ENCODE measurements around the gene DPH7.
A peak's percentile ranks its signal among the peaks of the same experiment; 100 is the strongest.
"Not testable (repeated sequence)": the region's sequence is repeated elsewhere in the genome, so short reads cannot be mapped to it uniquely, and the experiment has no call there.

Gene DPH7

DNA sequence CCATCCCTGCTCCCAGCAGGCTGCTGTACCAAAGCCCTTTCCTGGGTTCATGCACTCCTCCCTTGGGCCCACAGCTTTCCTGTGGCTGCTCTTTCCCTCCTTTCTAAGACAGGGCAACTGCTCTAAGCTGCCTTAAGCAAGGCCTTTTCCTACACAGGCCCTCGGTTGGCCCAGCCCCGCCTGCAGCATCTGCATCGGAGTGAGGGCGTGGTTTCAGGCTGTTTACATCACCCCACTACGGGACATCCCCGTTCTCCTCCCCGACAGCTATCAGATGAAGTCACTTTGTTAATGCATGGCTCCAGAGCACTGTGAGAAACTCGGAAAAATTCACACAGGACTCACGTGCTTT, 3.4 kb downstream of the DPH7 start:
- Mint-ChIP-seq H3K27ac (peak overlapping the region; percentile 32 to 46), H3K9me3 (no peaks in the 10 kb centered on the region), H3K4me1 (peaks cover 47% of the 10 kb centered on the region), H3K27me3 (no peaks in the 10 kb centered on the region), H3K4me3 (no peak overlapping the region)
- ATAC-seq (no peak), DNase-seq (no peak)

DNA sequence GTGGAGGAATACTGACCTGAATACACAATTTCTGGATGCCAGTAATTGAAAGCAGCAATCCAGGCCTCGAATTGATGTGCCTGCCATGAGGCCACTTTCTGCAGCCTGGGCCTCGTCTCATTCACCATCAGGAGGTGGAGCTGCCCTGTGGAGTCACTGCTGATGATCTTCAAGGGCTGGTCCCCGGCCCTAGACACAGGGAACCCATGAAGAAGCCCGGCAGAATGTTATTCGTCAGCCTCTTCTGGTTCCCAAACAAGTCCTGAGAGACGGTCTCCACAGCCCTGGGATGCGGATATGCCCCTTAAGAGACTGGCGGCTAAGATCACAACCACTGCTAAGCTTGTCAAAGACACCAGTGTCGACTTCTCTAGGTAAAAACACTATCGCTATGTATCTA, 4.5 kb downstream of the DPH7 start:
- no peaks in the 10 kb centered on the region for H3K27me3 Mint-ChIP-seq
- H3K9me3 Mint-ChIP-seq, result no peaks in the 10 kb centered on the region
- peaks cover 41% of the 10 kb centered on the region for H3K4me1 Mint-ChIP-seq
- H3K27ac Mint-ChIP-seq, result no peak overlapping the region
- H3K4me3 Mint-ChIP-seq, result no peak overlapping the region
- DNase-seq, result no peak
- no peak for ATAC-seq

DNA sequence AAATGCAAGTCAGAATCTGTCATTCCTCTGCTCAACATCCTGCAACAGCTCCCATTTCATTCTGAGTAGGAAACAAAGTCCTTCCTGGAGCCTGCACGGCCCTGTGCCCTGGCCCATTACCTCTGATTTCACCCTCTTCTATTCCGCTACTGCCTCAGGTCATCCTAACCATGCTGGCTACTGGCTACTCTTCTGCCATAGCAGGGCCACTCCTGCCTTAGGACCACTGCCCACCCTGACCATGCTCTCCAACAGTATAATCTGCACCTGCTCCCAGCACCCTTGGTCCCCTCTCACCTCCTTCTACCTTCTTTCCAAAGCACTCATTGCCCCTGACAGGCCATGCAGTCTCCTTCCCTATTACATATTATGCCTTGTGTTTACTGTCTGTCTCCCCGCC, 8.2 kb downstream of the DPH7 start:
- ATAC-seq (no peak), DNase-seq (no peak)
- Mint-ChIP-seq H3K4me1 (peaks cover 10% of the 10 kb centered on the region), H3K27me3 (no peaks in the 10 kb centered on the region), H3K9me3 (no peaks in the 10 kb centered on the region), H3K4me3 (no peak overlapping the region), H3K27ac (no peak overlapping the region)

DNA sequence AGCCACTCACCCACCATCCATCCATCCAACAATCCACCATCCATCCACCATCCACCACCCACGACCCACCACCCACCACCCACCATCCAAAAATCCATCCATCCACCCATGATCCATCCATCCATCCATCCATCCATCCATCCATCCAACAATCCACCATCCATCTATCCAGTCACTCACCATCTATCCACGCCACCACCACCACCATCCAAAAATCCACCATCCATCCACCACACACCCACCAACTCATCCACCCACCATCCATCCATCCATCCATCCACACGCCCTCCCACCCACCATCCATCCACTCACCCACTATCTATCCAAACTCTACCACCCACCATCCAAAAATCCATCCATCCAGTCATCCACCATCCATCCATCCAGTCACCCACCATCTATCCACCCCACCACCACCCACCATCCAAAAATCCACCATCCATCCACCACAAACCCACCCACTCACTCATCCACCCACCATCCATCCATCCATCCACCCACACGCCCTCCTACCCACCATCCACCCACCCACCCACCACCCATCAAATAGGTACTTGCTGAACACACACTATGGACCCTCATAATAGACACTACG, 9.0 kb downstream of the DPH7 start:
- Mint-ChIP-seq H3K4me3 (no peak overlapping the region), H3K27ac (peak overlapping the region in 1 of 2 donors; percentile 80)

DNA sequence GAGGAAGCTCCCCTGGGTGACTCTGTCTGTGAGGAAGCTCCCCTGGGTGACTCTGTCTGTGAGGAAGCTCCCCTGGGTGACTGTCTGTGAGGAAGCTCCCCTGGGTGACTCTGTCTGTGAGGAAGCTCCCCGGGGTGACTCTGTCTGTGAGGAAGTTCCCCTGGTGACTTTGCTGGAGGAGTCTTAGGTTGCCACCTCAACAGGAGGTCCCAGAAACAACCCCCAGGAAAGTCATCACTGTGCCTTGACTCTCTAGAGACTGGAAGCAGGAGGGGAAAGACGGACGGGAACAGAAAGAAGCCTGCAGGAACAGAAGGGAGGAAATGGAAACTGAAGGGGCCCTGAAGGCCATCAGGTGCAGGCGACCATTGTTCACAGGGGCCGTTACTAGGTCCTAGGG, 10.3 kb downstream of the DPH7 start:
- not testable (repeated sequence) for H3K9me3 Mint-ChIP-seq, DNase-seq, H3K27me3 Mint-ChIP-seq, ATAC-seq, H3K4me1 Mint-ChIP-seq, H3K4me3 Mint-ChIP-seq
- H3K27ac Mint-ChIP-seq, result peak overlapping the region in 1 of 2 donors; percentile 89

More for the DNA sequence above, 9.0 kb downstream of the DPH7 start:
- ATAC-seq (no peak), DNase-seq (no peak)
- H3K4me1 Mint-ChIP-seq, result peaks cover 2% of the 10 kb centered on the region
- no peaks in the 10 kb centered on the region for H3K9me3 Mint-ChIP-seq
- no peaks in the 10 kb centered on the region for H3K27me3 Mint-ChIP-seq

DNA sequence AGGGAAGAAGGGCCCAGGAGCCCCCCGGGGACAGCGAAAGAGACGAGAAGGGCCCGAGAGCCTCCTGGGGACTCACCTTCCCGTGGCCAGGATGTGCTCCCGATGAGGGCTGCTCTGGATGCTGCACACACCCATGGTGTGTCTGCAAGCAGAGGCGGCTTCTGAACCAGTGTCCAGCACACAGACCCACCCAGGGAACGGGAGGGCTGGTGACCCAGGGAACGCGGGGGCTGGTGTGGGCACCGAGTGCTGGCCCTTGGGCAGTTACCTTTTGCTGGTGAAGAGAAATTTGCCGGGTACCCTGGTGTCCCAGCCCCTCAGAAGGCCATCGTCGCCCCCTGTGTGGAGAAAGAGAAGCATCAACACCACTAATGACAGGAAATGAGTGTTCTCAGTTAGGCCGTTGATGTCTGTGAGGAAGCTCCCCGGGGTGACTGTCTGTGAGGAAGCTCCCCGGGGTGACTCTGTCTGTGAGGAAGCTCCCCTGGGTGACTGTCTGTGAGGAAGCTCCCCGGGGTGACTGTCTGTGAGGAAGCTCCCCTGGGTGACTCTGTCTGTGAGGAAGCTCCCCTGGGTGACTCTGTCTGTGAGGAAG, 13.8 kb downstream of the DPH7 start:
- DNase-seq (no peak), ATAC-seq (no peak)
- Mint-ChIP-seq H3K4me3 (no peak overlapping the region), H3K27ac (peak overlapping the region in 1 of 2 donors; percentile 44), H3K9me3 (no peaks in the 10 kb centered on the region), H3K4me1 (no peaks in the 10 kb centered on the region), H3K27me3 (no peaks in the 10 kb centered on the region)

DNA sequence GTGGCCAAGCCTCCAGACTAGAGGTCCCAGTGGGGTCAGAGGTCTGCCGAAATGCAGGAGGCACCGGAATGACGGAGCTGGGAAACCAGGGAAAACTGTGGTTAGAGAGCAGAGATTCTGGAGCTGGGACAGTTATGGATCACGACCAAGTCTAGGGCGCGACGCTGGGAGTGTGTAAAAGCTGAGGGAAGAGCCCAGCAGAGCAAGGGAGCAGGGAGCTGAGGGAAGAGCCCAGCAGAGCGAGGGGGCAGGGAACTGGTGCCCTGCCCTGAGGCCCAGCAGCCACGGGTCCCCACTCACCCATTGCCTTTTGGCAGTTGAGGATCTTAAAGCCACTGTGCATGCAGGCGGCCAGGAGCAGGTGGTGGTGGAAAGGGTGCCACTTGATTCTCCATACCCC, 14.6 kb downstream of the DPH7 start:
- H3K27me3 Mint-ChIP-seq, result no peaks in the 10 kb centered on the region
- H3K4me1 Mint-ChIP-seq, result no peaks in the 10 kb centered on the region
- DNase-seq, result no peak
- ATAC-seq, result no peak
- H3K27ac Mint-ChIP-seq, result no peak overlapping the region
- no peak overlapping the region for H3K4me3 Mint-ChIP-seq
- no peaks in the 10 kb centered on the region for H3K9me3 Mint-ChIP-seq

DNA sequence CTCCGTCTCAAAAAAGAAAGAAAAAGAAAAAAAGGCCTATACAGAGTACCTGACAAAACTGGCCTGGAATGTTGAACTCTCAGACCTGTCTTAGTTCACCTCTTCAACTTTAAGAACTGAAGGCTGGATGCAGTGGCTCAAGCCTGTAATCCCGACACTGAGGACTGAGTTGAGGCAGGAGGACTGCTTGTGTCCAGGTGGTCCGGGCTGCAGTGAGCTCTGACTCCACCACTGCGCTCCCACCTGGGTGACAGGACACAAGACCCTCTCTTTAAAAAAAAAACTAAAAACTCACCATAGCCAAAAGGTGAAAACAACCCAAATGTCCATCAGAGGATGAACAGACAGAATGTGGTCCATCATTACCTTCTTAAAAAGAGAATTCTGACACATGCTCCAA, 20.6 kb downstream of the DPH7 start:
- no peak overlapping the region for H3K27ac Mint-ChIP-seq
- DNase-seq (no peak), ATAC-seq (no peak)
- no peaks in the 10 kb centered on the region for H3K9me3 Mint-ChIP-seq
- H3K27me3 Mint-ChIP-seq, result no peaks in the 10 kb centered on the region
- H3K4me1 Mint-ChIP-seq, result no peaks in the 10 kb centered on the region
- H3K4me3 Mint-ChIP-seq, result no peak overlapping the region

DNA sequence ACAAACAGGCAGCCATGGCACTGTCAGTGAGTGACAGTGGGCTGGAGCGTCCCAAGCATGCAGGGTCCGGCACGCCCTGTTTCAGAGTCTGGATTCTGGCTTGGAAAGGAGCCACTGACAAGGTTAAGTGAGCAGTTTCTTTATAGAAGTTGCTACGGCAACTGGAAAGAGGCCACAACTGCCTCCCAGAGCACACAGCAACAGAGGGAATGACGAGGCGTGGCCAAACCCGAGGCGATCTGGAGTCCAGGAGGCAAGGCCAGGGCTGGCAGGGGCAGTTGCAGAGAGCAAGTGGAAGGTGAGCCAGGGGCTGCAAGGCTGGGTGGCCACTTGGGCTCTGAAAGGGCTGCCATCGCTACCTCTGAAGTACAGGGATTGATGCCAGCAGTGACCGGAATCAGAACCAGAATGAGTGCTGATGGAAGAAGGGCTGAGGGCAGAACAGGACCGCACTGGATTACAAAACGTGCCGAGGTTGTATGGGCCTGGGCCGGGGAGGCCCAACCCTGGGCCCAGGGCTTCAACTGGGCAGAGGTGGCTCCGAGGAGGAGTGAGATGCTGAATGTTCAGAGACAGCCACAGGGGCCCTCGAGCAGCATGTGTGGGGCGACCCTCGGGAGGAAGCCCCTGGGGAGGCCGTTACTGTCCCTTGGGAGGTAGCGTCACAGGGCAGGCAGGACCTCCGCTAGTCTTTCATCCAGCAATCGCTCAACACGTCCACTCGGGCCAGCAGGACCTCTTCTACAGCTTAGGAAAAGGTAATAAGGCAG, 22.5 kb downstream of the DPH7 start:
- H3K27me3 Mint-ChIP-seq, result no peaks in the 10 kb centered on the region
- peaks cover 9% of the 10 kb centered on the region for H3K4me1 Mint-ChIP-seq
- no peak overlapping the region for H3K4me3 Mint-ChIP-seq
- H3K27ac Mint-ChIP-seq, result peak overlapping the region in 1 of 2 donors; percentile 42
- ATAC-seq (no peak), DNase-seq (no peak)
- H3K9me3 Mint-ChIP-seq, result no peaks in the 10 kb centered on the region

DNA sequence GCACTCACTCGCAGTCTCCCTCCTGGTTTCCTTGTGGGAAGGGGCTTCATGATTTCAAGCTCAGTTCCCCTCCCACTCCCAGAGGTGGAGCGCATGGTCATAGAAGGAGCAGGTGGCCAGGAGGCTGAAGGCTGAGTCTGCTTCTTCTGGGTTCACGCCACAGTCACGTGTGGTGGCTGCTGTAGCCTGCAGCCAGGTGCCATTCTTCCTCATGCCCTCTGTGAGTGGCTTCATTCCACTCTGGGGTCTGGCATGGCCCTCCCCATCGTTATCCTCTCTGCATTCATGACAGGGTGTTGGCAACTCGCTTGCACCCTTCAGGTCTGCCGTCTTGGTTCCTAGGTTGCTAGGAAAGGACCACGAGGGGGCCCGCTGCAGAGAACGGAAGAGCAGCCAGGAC, 23.5 kb downstream of the DPH7 start:
- no peak for DNase-seq
- Mint-ChIP-seq H3K9me3 (no peaks in the 10 kb centered on the region), H3K4me3 (no peak overlapping the region), H3K27me3 (no peaks in the 10 kb centered on the region), H3K27ac (no peak overlapping the region), H3K4me1 (peaks cover 11% of the 10 kb centered on the region)
- ATAC-seq, result no peak

DNA sequence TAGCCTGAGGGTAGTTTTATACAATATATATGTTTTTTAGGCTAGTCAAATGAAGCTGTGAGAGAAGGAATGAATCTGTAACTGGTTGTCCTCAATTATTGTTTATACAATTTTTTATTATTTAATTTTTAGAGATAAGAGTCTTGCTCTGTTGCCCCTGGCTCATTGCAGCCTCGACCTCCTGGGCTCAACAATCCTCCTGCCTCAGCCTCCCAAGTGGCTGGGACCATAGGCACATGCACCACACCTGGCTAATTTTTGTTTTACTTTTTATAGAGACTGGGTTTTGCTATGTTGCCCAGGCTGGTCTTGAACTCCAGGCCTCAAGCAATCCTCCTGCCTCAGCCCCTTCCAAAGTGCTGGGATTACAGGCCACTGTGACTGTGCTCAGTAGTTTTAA, 24.4 kb downstream of the DPH7 start:
- H3K4me1 Mint-ChIP-seq, result peaks cover 18% of the 10 kb centered on the region
- no peak for ATAC-seq
- H3K9me3 Mint-ChIP-seq, result no peaks in the 10 kb centered on the region
- no peaks in the 10 kb centered on the region for H3K27me3 Mint-ChIP-seq
- no peak overlapping the region for H3K27ac Mint-ChIP-seq
- H3K4me3 Mint-ChIP-seq, result no peak overlapping the region
- DNase-seq, result no peak

DNA sequence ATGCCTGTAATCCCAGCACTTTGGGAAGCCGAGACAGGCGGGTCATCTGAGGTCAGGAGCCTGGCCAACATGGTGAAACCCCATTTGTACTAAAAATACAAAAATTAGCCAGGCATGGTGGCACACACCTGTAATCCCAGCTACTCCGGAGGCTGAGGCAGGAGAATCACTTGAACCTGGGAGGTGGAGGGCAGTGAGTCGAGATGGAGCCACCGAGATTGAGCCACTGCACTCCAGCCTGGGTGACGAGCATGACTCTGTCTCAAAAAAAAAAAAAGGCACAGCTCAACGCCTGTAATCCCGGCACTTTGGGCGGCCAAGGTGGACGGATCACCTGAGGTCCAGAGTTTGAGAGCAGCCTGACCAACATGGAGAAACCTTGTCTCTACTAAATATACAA, 25.1 kb downstream of the DPH7 start:
- ATAC-seq, DNase-seq, H3K27me3 Mint-ChIP-seq, H3K27ac Mint-ChIP-seq, H3K9me3 Mint-ChIP-seq, H3K4me3 Mint-ChIP-seq: not testable (repeated sequence)
- H3K4me1 Mint-ChIP-seq, result peaks cover 22% of the 10 kb centered on the region

DNA sequence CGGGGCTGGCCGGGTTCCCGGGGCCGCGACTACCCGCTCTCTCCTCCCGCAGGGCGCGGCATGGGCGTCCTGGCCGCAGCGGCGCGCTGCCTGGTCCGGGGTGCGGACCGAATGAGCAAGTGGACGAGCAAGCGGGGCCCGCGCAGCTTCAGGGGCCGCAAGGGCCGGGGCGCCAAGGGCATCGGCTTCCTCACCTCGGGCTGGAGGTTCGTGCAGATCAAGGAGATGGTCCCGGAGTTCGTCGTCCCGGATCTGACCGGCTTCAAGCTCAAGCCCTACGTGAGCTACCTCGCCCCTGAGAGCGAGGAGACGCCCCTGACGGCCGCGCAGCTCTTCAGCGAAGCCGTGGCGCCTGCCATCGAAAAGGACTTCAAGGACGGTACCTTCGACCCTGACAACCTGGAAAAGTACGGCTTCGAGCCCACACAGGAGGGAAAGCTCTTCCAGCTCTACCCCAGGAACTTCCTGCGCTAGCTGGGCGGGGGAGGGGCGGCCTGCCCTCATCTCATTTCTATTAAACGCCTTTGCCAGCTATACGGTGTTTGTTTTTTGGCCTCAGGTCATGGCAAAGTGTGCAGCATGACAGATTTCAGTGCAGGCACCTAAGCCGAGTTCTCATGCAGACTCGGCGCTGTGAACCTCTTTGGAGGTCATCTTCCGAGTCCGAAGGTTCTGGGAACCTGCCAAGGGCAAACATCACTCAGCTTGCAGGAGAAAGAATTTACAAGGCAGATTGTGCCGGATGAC, 26.5 kb downstream of the DPH7 start:
- no peaks in the 10 kb centered on the region for H3K27me3 Mint-ChIP-seq
- H3K4me1 Mint-ChIP-seq, result peaks cover 32% of the 10 kb centered on the region
- peak overlapping the region; percentile 84 to 91 for H3K4me3 Mint-ChIP-seq
- ATAC-seq (peak; percentile 34), DNase-seq (peak in 1 of 2 donors; percentile 41)
- H3K27ac Mint-ChIP-seq, result peak overlapping the region; percentile 65 to 87
- H3K9me3 Mint-ChIP-seq, result no peaks in the 10 kb centered on the region

DNA sequence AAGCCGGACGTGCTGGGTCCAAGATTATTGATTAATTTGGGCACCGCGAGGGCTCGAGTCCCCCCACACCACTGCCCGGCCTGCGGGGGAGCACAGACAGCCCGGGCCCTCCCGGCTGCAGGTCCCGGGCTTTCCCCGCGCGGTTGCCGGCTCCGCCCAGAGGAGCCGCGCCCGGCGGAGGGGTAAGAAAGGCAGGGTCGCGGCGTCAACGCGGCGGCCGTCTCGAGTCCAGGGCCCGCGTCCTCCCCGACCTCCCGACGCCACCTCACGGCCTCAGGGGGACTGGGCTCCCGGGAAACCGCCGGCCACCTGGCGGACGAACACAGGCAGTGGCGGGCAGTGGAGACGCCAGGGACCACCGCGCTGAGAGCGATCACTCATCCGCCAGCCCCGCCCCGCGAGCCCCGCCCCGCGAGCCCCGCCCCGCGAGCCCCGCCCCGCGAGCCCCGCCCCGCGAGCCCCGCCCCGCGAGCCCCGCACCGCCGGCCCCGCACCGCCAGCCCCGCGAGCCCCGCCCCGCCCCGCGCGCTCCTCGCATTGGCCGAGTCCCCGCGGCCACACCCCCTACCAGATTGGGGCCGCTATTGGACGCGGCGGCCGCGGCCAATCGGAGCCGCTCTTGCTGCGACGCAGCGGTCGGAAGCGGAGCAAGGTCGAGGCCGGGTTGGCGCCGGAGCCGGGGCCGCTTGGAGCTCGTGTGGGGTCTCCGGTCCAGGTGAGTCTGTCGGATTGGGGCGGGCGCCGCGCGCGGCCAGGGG, 27.3 kb downstream of the DPH7 start, which contains the start of gene MRPL41:
TSS of gene MRPL41 (plus strand) at position 616 of the 758 bp plus-strand sequence. CDS start 203 bp downstream, outside the sequence.
- ATAC-seq, result peak; percentile 95
- Mint-ChIP-seq H3K4me1 (peaks cover 32% of the 10 kb centered on the region), H3K27ac (peak within 1 kb of the TSS; percentile 65 to 87), H3K27me3 (no peaks in the 10 kb centered on the region), H3K4me3 (peak within 1 kb of the TSS; percentile 84 to 91), H3K9me3 (no peaks in the 10 kb centered on the region)
- peak; percentile 81 to 90 for DNase-seq

DNA sequence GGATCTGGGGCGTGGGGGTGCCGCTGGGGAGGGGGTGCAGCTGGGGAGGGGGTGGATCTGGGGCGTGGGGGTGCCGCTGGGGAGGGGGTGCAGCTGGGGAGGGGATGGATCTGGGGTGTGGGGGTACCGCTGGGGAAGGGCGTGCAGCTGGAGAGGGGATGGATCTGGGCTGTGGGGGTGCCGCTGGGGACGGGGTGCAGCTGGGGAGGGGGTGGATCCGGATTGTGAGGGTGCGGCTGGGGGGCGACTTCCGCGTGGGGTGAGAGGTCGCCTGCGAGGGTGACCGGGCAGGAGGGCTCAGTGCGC, 27.8 kb downstream of the DPH7 start:
- peak overlapping the region; percentile 72 to 84 for H3K4me3 Mint-ChIP-seq
- H3K4me1 Mint-ChIP-seq, result peaks cover 32% of the 10 kb centered on the region
- H3K9me3 Mint-ChIP-seq, H3K27ac Mint-ChIP-seq, H3K27me3 Mint-ChIP-seq, DNase-seq: not testable (repeated sequence)
- ATAC-seq, result peak; percentile 4

Data from stimulated activated naive CD8-positive, alpha-beta T cell treated with anti-CD3 and anti-CD28 coated beads, Interleukin-15, amount 100 ng/mL, for 72 hours (primary cell).